Measurements from ENCODE around the gene SDCCAG8. TPM values are rescaled to one million over a fixed set of nuclear protein-coding genes. Genes with fewer than 3 reads are reported as not detected.

The SDCCAG8 gene
- polyA plus RNA-seq, 3 donors = 15.6 to 23.4 (median 16.7) TPM

DNA sequence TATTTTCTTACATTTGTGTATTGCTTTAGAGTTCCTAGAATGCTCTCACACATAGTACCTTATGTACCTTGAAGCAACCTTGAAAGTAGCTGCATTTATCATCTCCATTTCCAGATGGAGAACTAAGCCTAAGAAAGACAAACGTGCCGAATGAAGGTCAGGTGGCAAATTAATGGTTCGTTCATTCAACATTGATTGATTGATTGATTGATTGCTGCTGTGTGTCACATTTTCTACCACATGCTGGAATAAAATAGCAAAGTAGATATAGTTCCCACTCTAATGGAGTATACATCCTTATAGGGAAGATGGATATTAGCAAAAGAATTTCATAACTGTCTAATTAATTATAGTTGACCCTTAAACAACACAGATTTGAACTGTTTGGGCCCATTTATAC, 172.2 kb downstream of the SDCCAG8 start:
- H3K27ac ChIP-seq (ENCODE audit: low read depth, low read length) = no peak overlapping the region
- 79 to 98% (median 96%) methylated on average over 3 of the region's 3 CpGs for WGBS, 3 donors

DNA sequence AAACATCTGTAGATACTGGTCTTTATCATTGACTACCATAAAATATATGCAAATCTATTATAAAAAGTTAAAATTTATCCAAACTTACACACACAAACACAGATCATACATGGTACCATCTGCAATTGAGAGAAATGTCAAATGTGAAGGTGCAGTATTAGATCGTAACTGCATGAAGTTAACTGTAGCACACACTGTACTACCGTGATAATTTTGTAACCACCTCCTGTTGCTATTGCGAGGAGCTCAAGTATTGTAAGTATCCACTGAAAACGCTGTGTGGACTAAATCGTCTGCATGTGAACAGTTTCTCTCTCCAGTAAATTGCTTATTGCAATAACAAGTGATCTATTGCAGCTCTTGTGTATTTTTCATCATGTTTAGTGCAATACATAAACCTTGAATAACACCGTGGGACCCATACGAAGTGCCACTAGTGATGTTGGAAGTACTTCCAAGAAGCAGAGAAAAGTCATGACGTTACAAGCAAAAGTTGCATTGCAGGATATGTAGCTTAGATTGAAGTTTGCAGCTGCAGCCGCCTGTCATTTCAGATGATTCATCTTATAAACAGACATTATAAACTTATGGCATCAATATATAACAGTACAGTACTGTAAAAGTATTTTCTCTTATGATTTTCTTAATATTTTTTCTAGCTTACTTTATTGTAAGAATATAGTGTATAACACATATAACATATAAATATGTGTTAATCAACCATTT, 172.9 kb downstream of the SDCCAG8 start:
- no peak overlapping the region for H3K27ac ChIP-seq (ENCODE audit: low read depth, low read length)
- WGBS, 3 donors = 92 to 97% (median 93%) methylated on average over 9 of the region's 9 CpGs

DNA sequence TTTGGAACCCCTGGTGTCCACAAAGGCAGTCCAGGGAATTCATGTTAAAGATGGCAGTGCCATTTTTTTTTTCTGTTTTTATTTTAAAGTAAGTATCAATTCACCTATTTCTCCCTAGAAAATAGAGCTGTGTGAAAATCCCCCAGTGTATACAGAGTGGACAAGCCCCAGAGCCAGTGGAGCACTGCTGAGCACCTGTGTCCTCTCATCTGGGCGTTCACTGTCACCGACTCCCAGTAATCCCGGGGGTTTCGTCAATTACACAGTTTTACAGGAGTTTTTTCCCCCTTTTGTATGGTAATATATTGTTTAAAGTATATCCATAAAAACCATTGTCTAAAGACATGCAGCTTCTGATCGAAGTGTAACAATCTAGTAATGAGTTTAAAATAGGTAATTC, 175.8 kb downstream of the SDCCAG8 start:
- H3K27ac ChIP-seq (ENCODE audit: low read depth, low read length) = no peak overlapping the region
- WGBS, 3 donors = 86 to 98% (median 97%) methylated on average over 5 of the region's 5 CpGs

DNA sequence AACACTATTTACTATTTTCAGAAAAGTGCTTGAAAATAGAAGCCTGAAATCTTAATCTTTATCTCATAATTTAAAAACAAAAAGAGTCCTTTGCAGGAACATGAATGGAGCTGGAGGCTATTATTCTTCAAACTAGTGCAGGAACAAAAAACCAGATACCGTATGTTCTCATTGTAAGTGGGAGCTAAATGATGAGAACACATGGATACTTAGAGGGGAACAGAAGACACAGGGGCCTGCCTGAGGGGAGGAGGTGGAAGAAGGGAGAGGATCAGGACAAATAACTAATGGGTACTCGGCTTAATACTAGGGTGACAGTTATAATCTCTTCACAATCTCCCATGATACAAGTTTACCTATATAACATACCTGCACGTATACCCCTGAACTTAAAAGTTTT, 176.3 kb downstream of the SDCCAG8 start:
- WGBS, 3 donors = 77 to 93% (median 92%) methylated on average over 3 of the region's 3 CpGs
- H3K27ac ChIP-seq (ENCODE audit: low read depth, low read length) = no peak overlapping the region

DNA sequence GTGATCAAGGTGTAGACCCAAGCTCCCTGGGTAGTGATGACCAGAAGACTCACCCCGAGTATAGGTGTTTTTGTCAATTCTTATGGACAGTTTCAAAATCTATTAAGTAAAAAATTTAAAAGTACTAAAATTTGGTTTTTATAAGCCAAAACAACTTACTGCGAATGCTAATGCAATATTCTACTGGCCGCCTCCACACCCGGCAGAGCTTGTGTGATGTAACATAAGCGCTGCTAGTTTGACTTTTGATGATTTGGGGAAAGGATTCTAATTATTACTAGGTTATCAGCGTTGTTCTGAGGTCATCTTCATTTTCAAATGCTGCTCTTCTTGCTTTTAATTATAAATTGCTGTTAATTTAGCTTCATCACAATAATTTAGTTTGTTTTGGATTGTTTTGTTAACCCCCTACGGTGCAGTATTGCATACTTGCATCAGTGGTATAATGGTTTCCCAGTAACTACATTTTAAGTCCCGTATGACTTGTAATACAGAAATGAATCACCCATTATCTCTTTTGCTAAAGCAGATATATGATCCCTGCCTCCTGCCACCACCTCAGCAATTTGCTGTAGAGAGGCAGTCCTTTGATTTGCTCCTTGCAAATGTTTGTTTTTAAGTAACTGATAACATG, 178.0 kb downstream of the SDCCAG8 start:
- 84 to 93% (median 90%) methylated on average over 8 of the region's 8 CpGs for WGBS, 3 donors
- H3K27ac ChIP-seq (ENCODE audit: low read depth, low read length) = no peak overlapping the region

DNA sequence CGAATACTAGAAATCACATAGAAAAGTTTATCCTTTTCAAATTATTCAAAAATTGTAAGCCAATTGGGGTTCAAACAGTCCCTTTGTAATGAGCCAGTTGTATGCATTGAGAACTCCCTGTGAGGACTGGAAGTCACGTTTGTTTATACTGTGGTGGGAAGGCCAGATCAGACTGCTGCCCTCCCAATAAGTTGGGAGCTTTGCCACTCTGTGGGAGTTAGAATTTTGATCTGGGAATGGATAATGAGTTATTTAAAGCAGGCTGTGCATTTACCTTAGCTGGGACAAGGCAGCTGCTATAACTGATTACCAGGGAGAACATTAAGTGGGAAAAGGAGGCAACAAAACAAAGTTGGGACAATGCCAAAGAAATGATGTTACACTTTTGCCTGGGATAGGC, 178.8 kb downstream of the SDCCAG8 start:
- WGBS, 3 donors = 72 to 84% (median 84%) methylated on average over 2 of the region's 2 CpGs
- H3K27ac ChIP-seq (ENCODE audit: low read depth, low read length) = no peak overlapping the region

DNA sequence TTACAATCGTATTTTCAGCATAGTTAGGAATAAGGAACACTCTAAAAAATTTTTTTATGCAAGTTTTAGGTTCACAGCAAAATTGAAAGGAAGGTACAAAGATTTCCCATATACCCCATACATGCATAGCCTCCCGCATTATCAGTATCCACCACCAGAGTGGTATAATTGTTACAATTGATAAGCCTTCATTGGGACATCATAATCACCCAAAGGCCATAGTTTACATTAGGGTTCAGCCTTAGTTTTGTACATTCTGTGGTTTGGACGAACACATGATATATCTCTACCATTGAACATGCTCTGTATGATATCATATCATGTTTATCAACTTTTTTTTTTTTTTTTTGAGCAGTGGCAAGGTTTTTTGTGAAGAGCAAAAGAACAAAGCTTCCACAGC, 180.0 kb downstream of the SDCCAG8 start:
- H3K27ac ChIP-seq (ENCODE audit: low read depth, low read length) = no peak overlapping the region
- 89 to 97% (median 90%) methylated on average over 3 of the region's 3 CpGs for WGBS, 3 donors

DNA sequence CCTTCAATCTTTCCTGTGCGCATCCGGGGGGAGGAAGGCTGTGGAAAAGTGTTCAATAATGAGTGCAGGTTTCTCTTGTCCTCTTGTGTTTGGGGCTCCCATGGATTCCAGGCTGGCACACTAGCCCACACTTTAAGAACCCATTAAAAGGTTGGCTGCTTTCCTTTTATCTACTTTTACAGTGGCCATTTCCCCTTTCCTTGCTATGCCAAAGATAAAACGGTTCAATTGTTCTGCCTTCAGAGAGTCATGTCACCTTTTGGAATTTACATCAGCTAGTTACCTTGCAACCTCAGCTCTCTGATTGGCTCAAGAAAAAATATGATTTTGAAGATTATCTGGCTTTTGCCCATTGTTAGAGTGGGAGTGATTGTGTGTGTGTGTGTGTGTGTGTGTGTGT, 182.3 kb downstream of the SDCCAG8 start:
- 68 to 73% (median 69%) methylated on average over 3 of the region's 3 CpGs for WGBS, 3 donors
- no peak overlapping the region for H3K27ac ChIP-seq (ENCODE audit: low read depth, low read length)

DNA sequence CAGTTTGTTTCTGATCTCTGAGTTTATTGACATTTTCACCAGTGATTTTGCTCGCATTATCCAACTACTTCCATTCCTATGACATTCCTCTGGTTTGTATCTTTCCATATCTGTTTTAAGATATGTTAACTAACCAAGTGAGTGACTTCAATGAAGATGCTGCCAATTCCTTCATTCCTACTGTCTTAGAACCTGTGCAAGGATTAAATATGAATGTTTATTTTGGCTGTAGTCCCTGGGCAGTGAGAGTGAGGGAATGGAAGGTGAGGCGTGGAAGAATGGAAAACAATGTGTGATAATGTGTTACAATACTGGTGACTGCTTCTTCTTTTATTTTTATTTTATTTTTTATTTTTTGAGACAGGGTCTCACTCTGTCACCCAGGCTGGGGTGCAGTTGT, 183.0 kb downstream of the SDCCAG8 start:
- no peak overlapping the region for H3K27ac ChIP-seq (ENCODE audit: low read depth, low read length)
- 63 to 86% (median 82%) methylated on average over 2 of the region's 2 CpGs for WGBS, 3 donors

DNA sequence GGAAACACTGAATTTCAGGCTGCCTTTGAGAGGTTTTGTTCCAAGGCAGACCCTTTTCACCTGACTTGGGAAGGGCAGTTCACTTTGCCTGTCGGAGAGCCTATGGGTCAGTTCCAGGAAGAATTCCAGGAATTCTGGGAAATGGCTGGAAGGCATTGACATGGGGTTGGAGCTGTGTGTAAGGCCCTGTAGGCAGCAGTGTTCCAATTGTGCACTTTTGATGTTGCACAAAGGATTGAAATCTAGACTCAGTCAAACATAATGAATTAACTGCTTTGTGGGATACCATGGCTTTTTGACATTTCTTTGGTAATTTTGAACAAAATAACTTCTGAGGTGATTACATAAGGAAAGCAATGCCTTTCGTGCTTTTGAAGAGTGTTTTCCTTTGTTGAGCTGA, 184.6 kb downstream of the SDCCAG8 start:
- no peak overlapping the region for H3K27ac ChIP-seq (ENCODE audit: low read depth, low read length)
- 89 to 92% (median 91%) methylated on average over 2 of the region's 2 CpGs for WGBS, 3 donors

DNA sequence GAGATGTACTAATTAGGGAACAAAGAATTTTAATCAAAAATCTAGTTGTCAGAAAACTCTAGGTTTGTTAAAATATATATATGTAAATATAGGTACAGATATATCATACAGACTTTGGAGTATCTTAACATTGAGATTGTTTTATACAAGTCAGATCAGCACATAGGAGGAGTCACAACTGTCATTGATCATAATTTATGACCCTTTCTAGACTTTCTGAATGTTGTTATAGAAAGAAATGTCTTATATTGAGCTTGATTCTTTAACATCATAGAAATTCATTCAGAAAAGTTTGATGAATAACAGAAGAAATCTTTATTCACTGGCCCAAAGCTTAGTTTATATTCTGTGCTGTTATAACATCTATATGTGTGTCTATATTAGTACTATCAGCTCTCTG, 185.8 kb downstream of the SDCCAG8 start:
- H3K27ac ChIP-seq (ENCODE audit: low read depth, low read length) = no peak overlapping the region

DNA sequence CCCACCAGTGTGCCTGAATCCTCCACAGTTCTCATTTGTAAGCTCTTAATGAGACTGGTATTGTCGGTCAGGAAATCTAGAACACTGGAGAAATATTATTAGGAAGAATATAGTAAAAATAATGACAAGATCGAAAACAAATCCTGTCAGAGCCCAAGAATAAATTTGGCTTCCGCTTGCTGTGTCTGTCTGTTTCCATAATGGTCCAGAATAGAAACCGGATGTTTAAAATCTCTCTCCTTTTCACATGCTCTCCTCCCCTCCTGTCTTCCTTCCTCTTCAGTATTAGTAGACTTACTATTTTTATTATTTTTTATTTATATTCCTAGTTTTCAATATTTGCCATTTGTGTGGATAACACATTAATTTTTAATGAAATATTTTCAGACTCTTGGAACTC, 187.7 kb downstream of the SDCCAG8 start:
- no peak overlapping the region for H3K27ac ChIP-seq (ENCODE audit: low read depth, low read length)

DNA sequence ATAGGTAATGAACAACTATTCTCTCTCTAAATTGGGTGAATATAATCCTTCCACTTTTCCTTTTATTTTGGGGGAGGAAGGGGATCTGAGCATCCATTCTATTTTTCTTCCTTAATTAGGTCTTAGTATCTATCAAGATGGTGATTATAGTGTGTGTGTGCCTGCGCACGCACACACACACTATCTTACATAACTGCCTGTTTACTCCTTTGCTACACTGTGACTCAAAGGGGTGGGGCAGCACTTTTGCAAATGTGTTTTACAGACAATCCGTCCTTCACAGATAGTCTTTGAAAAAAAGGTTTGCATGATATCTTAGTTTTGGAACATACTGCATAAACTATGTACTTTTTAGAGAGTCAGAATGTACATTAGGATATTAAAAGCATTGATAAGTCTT, 191.5 kb downstream of the SDCCAG8 start:
- H3K27ac ChIP-seq (ENCODE audit: low read depth, low read length) = no peak overlapping the region
- 33 to 73% (median 34%) methylated on average over 3 of the region's 3 CpGs for WGBS, 3 donors

More for the DNA sequence above, 187.7 kb downstream of the SDCCAG8 start:
- WGBS, 3 donors = 50 to 82% (median 58%) methylated on average over 4 of the region's 4 CpGs

DNA sequence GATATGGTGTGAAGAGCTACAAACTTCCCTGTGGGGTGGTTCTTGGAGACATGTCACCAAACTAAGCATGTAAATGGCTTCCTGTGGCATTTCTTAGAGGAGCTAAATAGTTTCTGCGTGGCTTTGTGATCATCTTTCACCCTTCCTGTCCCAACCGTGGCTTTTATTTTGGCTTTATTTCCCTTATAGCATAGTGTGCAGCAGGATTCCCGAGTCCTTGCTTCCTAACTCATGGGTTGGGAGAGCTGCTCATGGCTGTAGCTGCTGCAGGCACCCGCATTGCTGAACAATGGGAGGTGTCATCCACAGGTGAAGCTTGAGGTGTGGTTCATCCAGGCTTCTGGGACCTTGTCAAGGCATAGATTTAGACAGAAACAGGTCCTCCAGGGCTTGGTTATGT, 192.0 kb downstream of the SDCCAG8 start:
- H3K27ac ChIP-seq (ENCODE audit: low read depth, low read length) = no peak overlapping the region
- WGBS, 3 donors = 59 to 83% (median 62%) methylated on average over 4 of the region's 4 CpGs

DNA sequence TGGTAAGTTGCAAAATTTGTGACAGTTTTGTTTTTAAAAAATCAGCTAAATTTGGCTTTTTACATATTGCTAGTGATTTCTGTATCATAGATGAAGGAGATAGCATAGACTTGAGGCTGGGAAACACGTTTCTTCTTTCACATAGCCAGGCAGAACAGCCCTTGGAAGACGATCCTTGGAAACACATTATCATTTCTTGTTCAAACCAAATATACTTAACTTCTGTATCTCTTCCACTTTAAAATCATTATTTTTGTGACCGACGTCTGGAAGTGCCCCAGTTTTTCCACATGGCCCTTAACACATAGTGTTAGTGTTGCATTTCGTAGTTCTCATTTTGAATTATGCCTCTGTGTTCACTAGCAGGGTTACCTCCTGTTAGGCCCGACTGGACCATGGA, 193.5 kb downstream of the SDCCAG8 start:
- no peak overlapping the region for H3K27ac ChIP-seq (ENCODE audit: low read depth, low read length)
- WGBS, 3 donors = 83 to 93% (median 89%) methylated on average over 6 of the region's 6 CpGs

DNA sequence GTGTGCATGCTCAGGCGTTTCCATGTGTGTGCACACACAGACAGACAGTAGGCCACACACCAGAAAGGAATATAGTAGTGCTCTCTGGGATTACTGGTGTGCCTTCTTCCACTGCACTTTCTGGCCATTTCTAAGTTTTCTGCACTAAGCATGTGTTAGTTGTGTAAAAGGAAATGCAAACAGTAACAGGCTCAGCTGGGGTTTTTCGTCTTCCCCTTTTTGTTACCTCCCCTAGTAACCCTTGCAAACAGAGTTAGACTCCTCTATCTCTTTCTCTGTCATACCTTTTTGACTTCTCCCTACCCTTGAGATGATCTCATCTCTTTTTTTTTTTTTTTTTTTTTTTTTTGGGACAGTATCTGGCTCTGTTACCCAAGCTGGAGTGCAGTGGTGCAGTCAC, 196.3 kb downstream of the SDCCAG8 start:
- no peak overlapping the region for H3K27ac ChIP-seq (ENCODE audit: low read depth, low read length)

DNA sequence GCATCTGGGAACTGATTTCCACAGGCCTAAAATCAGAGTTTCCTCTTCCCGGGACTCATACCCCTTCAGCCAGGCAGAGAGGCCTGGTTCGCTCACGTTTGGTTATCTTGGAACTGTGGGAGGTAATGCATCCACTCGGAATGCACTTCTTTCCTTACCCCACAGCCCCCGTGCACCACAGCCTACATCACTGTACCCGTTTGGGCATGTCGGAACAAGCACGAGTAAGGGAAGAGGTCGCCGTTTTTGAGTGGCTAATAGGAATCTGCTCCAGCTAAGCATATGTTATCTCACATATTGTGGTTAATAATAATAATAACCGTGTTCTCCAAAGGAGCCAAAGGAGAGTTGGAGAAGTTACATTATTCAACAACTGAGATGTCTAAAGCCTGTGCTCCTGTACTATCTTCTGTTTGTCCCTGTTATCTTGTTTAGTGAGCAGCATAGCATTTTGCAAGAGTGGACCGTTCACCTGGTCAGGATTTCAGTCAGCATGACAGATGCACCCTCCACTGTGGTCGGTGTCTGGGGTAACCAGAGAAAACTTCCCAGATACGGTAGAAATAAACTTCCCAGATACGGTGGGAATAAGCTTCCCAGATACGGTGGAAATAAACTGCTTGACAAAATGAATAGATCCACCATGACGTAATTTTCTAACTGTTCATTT, 198.6 kb downstream of the SDCCAG8 start:
- no peak overlapping the region for H3K27ac ChIP-seq (ENCODE audit: low read depth, low read length)
- WGBS, 3 donors = 84 to 91% (median 87%) methylated on average over 17 of the region's 17 CpGs

More for the DNA sequence above, 196.3 kb downstream of the SDCCAG8 start:
- WGBS, 3 donors = 66 to 89% (median 83%) methylated on average over 2 of the region's 2 CpGs

DNA sequence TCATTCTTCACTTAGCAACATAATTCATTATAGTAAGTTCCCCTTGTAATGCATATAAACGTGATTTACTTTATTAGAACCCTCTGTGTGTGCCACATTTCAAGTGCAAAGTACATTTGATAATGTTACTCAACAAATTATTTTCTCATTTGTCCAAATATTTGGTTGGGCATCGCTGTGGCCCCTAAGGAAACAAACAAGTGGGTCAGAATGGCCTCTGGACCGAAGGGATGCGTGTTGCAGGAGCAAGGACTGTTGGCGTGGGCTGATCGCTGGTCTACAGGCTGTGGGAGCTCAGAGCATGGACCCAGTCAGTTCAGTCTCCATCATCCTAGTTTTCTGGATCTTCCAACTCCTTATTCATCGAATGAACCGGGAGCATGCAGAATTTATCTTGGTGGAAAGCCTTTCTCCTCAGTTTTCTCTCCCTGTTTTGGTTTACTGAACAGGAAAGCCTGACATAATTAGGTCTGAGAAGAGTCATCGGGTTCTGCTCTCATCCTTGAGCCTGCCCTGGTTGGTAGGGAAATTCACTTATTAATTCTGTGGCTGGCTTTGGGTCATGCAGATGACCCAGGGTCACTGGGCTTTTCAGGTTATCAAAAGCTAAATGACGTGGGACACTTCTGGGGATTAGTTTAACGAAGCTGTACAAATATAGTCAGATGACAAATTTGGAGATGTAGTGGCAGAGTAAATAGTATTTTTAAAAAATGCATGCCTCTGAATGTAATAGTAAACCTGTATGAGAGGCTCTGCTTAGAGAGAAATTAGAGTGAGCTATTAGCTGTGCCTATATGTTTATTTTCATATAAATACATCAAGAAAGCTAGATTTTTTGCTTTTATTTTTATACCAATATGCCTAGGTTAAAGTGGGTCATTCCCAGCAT, 200.2 kb downstream of the SDCCAG8 start:
- WGBS, 3 donors = 85 to 96% (median 94%) methylated on average over 11 of the region's 11 CpGs
- no peak overlapping the region for H3K27ac ChIP-seq (ENCODE audit: low read depth, low read length)
